IPS-18c (cell line): ENCODE data around the gene MACC1.
"Not testable (repeated sequence)": the region's sequence is repeated elsewhere in the genome, so short reads cannot be mapped to it uniquely, and the experiment has no call there.

Experiments used
- H3K4me3 ChIP-seq: 2 replicates; pipeline ENCODE4 v1.7.0; 2013; ENCODE audit warnings: low read depth, mild to moderate bottlenecking, low read length, moderate library complexity; ENCODE audit not compliant: insufficient read depth
- H3K9me3 ChIP-seq: one replicate; pipeline ENCODE4 v1.6.1; 2013; ENCODE audit warnings: mild to moderate bottlenecking, low read length, moderate library complexity; ENCODE audit not compliant: control insufficient read depth, insufficient read depth

Gene MACC1

DNA sequence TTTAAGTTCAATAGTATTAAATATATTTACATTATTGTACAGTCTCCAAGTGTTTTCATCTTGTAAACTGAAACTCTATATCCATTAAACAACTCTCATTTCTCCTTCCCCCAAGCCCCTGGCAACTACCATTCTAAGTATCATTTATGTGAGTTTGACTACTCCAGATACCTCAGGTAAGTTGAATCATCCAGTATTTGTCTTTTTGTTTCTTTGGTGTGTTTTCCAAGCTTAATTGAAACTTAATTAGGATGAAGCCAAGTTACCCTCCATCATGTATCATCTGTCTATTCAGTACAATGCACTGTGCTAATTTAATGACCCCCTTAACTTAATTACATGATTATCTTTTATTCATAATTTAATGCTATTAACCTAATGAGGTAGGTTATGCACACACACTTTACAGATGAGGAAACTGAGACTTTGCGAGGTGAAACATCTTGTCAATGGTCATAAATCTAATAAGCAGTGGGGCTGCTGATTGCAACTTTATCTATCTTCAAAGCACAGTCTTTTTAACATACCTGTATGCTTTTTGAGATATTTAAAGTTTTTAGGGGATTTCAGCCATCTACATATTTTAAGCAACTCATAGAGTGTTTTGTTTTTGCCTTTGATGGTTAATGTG is 663 bp downstream of the MACC1 start:
- Histone ChIP-seq H3K4me3 (no peak overlapping the region; the same call in 1 of the 2 replicates), H3K9me3 (no peaks in the 10 kb centered on the region)

DNA sequence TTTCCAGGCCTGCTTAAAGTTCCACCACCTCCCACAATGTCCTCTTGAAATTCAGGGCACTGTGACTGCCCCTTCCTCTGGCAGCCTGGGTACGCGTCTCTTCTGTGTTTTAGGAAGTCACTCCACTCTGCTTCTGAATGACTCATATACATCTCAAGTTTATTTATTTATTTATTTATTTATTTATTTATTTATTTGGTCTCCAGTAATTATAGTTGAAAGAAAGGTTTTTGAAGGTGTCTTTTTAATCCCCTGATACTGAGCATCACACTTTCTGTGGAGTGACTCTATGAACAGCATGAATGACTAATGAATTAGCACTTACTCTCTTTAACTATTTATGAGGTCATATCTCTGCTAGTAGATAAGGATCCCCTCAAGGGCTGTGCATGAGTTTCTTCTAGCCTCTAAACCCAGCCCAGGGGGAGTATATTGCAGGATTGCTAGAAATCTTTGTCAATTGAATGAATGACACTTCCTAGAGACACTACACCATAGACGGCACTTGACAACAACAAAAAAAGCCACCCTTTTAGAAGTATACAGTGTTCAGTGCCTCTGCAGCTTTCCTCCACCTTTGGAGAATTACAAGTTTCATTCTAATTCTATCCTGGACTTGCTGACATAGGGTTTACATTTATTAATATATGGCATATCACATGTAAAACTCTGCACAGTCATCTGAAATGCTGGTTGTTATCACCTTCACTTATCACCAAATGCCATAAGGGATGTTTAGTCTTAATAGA is 2.1 kb downstream of the MACC1 start:
- Histone ChIP-seq H3K4me3 (no peak overlapping the region), H3K9me3 (no peaks in the 10 kb centered on the region)

DNA sequence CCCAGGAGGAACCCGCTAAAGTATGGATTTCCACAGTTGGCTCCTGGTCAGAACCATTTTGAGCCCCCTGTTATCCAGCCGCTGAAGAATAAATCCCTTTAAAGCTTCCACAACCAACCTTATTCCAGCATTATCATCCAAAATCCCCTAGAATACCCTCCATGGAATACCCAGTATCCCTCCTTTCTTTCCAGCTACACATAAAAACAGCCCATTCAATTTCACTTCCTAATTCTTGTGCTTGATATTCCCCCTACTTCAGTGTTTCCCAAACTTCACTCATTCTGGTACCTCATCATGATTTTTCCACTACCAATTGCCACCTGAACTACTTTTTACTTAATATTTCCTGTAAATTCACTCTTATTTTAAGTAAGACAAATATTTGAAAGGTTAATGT is 3.1 kb downstream of the MACC1 start:
- peaks cover 5% of the 10 kb centered on the region for H3K9me3 ChIP-seq
- H3K4me3 ChIP-seq, result no peak overlapping the region

DNA sequence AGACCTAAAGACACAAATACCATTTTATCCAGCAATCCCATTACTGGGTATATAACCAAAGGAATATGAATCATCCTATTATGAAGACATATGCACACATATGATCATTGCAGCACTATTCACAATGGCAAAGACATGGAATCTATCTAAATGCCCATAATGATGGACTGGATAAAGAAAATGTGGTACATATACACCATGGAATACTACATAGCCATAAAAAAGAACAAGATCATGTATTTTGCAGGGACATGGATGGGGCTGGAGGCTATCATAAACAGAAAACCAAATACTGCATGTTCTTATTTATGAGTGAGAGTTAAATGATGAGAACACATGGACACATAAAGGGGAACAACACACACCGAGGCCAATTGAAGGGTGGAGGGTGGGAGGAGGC is 3.8 kb downstream of the MACC1 start:
- H3K4me3 ChIP-seq, result no peak overlapping the region
- H3K9me3 ChIP-seq, result peaks cover 5% of the 10 kb centered on the region

DNA sequence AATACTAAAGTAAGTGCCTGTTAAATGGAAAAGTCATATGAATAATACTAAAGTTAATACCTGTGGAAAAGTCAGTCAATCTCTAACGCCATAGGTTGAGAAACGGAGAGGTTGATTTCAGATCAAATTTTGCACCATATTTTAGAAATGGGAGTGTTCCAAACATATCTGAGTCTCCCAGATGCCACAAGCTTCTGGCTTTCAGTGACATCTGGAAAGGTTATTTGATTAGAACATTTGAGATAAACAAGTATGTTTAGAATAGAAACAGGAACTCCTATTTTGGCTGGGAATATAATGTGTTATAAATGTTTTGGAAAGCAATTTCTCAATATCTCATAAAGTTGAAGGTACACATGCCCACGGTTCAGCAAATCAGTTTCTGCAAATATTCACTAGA is 5.8 kb downstream of the MACC1 start:
- H3K9me3 ChIP-seq, result peaks cover 5% of the 10 kb centered on the region
- H3K4me3 ChIP-seq, result no peak overlapping the region

DNA sequence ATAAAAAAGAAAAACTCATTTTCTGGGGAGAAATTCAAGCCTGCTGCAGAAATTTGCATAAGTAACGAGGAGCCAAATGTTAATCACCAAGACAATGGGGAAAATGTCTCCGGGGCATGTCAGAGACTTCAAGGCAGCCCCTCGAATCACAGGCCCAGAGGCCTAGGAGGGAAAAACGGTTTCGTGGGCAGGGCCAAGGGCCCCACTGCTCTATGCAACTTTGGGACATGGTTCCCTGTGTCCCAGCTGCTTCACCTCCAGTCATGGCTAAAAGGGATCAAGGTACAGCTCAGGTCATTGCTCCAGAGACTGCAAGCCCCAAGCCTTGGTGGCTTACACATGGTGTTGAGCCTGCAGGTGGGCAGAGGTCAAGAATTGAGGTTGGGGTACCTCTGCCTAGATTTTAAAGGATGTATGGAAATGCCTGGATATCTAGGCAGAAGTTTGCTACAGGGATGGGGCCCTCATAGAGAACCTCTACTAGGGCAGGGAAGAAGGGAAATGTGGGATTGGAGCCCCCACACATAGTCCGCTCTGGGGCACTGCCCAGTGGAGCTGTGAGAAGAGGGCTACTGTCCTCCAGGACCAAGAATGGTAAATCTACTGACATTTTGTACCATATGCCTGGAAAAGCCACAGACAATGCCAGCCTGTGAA is 8.4 kb downstream of the MACC1 start:
- Histone ChIP-seq H3K9me3 (peaks cover 5% of the 10 kb centered on the region), H3K4me3 (no peak overlapping the region)

DNA sequence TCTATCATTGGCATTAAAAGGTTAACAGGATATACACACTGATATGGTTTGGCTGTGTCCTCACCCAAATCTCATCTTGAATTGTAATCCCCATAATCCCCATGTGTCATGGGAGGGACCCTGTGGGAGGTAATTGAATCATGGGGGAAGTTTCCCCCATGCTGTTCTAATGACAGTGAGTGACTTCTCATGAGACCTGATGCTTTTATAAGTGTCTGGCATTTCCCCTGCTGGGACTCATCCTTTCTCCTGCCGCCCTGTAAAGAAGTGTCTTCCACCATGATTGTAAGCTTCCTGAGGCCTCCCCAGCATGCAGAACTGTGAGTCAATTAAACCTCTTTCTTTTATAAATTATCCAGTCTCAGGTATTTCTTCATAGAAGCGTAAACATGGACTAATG is 9.4 kb downstream of the MACC1 start:
- not testable (repeated sequence) for H3K4me3 ChIP-seq, H3K9me3 ChIP-seq

DNA sequence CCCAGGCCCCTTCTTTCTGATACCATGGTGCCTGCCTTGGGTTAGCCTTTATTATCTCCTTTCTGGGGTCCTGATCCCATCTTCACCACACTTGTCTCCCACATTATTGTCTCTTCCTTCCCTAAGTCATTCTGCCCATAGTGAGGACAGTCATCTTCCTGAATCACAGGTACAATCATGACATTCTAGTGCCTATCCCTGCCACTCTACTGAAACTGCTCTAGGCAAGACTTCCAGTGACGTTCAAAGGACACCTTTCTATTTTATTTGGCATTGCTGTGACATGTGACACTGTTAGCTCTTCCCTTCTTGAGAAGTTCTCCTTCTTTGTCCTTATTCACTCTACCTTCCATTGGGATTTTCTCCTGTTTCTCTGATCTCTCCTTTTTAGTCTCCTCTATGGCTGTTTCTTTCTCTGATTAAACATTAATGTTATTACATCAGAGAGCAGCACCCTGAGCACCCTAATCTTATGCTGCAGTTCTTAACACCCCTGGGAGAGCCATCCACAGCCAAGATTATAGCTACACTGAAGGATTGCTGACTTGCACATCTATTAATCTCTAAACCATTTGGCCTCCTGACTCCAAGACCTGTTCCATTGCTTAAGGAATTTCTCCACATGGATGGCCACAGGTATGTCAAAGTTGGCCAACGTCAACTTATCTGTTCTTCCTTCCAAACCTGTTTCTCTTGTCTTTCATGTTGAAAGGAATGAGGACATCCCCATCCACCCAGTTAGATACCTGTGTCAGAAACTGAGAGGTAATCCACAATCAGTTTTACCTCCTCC is 10.9 kb downstream of the MACC1 start:
- H3K9me3 ChIP-seq, result peaks cover 5% of the 10 kb centered on the region
- H3K4me3 ChIP-seq, result no peak overlapping the region

DNA sequence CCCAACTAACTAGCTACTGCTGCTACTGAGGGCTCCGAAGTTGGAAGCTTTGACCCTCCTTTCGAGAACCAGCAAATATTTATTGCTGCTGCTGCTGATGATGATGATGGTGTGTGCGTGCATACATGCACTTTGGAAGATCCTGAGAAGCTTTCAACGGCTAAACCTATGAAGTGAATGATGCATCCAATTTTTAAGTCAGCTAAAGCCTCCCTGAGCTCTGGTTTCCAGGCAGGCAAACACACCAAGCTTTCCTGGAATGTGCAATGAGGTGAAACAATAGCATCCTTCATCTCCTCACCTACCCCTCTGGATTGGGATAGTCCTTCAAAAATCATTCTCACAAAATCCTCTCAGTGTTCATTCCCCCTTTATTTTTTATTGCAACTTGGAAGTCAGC is 13.9 kb downstream of the MACC1 start:
- no peaks in the 10 kb centered on the region for H3K9me3 ChIP-seq
- H3K4me3 ChIP-seq, result no peak overlapping the region

DNA sequence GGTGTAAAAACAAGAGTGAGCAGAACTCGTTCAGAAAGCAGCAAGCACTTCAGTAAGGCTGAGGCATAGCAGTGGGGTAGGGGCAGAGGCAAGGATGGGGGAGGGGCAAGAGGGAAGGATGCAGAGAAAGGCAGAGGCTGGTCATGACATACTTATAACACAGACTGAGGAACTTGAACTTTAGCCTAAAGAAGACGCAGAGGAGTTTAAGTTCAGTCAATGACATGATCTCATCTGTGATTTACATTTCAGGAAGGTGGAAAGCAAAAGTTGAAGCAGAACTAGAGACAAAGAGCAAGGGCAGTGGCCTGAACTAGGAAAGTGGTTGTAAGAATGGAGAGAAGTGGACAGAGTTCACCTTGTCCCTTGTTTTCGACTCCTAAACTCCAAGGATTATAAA is 15.8 kb downstream of the MACC1 start:
- H3K9me3 ChIP-seq, result no peaks in the 10 kb centered on the region
- no peak overlapping the region for H3K4me3 ChIP-seq

DNA sequence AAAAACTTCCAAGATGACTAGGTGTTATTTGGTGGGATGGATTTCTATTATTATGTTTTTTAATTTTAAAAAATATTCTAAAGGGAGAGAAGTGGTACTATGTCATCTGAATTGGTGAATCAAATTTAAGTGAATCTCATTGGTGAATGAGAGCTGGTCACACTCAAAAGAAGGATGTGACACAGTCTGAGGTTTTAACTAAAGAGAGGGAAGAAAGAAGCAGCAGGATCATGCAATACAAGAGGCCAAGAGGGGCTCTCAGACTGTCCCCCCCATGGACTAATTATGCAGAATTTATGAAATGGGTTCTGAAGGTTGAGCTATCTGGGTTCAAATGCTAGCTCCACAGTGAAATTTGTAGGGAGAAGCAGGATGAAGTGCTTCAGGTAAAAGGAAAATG is 16.2 kb downstream of the MACC1 start:
- Histone ChIP-seq H3K9me3 (no peaks in the 10 kb centered on the region), H3K4me3 (no peak overlapping the region)

DNA sequence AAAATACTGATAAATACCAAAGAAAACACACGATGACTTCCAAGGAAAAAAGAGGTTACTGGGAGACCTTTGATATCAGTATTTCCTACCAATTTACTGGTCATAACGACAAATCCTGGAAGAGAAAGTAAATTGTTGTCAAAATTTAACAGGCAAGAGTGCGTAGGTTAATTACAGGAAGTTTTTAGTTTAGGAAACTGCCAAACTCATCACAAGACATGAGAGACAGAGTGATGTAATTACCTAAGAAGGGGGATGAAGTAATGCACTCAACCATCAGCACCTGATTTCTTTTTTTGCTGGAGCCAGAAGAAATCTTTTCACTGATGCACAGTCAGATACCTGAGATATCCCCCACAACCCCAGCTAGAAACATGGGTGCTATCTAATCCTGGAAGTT is 16.8 kb downstream of the MACC1 start:
- Histone ChIP-seq H3K9me3 (no peaks in the 10 kb centered on the region), H3K4me3 (no peak overlapping the region)

DNA sequence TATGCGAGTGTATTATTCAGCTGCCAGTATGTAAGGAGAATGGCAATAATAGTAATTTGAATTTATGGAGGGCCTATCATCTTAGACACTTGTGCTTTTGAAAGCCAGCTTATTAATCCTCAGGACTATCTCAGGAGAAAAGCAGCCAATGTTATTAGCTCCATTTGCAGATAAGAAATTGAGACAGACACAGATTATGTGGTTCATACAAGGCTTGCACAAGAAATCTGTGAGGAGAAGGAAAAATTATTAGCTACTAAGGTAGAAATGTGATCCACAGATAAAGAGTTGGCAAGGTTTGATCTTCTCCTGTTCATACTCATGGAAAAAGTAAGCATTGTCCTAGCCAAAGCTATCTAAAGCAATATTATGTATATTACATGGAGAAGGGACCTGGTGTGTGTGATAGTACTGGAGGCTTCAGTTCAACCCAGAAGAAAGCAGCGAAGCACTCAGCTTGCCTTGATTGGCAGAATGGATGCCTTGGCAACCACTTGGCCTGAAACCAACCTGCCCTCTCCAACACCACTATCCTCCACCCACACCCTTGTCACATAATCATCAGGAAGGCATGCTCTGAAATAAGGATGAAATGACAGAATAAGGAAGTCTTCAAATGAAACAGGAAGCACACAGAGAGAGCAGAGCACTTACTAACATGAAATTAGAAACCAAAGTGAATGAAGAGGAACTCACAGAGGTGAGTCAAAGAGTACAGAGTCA is 18.0 kb downstream of the MACC1 start:
- no peak overlapping the region for H3K4me3 ChIP-seq
- H3K9me3 ChIP-seq, result no peaks in the 10 kb centered on the region

DNA sequence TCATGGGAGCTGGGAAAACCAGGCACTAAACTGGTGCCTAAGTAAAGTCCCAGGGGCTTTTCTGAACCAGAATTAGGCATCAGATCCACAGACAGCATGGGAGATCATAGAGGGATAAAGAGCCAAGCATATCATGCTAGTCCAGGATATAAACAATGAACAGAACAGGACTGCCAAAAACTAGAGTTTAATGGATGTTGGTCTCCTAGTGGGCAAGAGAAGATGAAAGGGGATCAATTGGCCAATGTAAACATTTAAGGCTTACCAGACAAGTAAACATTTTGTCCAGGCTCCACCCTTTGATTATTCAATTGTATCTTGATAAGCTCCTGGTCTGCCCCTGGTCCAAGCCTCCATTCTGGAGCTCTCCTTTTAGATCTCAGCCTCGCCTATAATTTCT is 18.9 kb downstream of the MACC1 start:
- Histone ChIP-seq H3K9me3 (no peaks in the 10 kb centered on the region), H3K4me3 (no peak overlapping the region)

DNA sequence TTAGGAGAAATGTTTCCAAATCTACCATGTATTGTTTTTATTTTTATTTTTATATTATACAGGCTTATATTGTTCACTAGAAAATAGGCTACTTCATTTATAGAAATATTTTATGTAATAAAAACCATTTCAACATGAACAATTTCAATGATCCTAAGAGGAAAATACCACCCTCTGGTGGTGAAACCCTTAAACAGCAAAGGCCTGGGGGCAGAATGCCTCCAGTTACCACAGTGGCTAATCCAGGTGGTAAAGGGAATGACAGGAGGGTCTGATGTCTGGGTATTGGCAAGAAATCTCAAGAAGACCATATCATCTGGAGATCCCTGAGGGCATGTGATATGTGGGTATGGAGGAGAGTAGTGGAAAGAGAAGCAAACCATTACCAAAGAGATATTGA is 19.3 kb downstream of the MACC1 start:
- no peak overlapping the region for H3K4me3 ChIP-seq
- no peaks in the 10 kb centered on the region for H3K9me3 ChIP-seq

DNA sequence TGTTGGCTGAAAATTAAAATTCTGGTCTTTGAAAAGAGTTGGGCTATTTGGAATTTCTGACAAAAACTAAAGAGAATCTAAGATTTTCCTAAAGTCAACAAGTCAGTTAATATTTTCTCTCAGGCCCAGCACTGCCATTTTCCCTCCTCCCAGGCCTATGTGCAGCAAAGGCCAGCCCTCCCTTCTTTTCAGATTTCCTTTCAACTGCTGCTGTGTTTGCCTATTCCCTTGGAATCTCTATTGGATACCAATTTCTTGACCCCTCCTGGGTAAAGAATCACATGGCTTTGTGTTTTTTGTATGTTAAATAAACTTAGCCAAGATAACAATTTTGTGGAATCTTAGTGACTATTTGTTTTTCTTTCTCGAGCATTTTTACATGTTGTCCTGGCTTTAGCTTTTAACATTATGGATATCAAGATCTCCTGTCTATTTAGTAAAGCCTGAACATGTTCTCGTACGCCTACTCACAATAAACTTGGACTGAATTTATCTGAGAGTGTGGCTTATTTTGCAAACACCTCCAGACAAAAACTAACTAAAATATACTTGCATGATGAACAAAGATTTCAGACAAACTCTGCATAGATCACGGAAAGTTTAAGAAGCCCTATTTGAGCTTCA is 19.9 kb downstream of the MACC1 start:
- Histone ChIP-seq H3K9me3 (no peaks in the 10 kb centered on the region), H3K4me3 (no peak overlapping the region)
